AG04449 (cell line): ENCODE results near the gene TMEM234.
A peak's percentile ranks its signal among the peaks of the same experiment; 100 is the strongest.
"Not testable (repeated sequence)": the region's sequence is repeated elsewhere in the genome, so short reads cannot be mapped to it uniquely, and the experiment has no call there.

Experiments used
- CTCF ChIA-PET: fragments of 350-600 bp; formaldehyde crosslinking; extraction: SDS; loops from one replicate; lab custom pipeline; 2021; ENCODE audit warnings: antibody characterized with exemption; lab: Yijun Ruan, JAX
- POLR2A ChIA-PET: fragments of 400-600, 350-600 bp; formaldehyde crosslinking; extraction: SDS; loops from one replicate; lab custom pipeline; 2020; ENCODE audit warnings: antibody characterized with exemption, inconsistent platforms; lab: Yijun Ruan, JAX
- DNase-seq: peaks from one replicate; pipeline ENCODE4 v3.0.0-alpha.2; 2010; ENCODE audit warnings: low read depth, low spot score
- H3K4me3 ChIP-seq: 2 replicates; pipeline ENCODE4 v1.5.1; 2011; ENCODE audit warnings: low read depth, mild to moderate bottlenecking, control low read depth, low read length
- CTCF ChIP-seq: IDR thresholded peaks from one replicate; pipeline ENCODE4 v1.5.1; 2011; ENCODE audit warnings: mild to moderate bottlenecking, moderate library complexity, low read length, control low read depth, inconsistent platforms; ENCODE audit not compliant: insufficient read depth; ENCODE audit errors: missing control alignments

TMEM234 gene

GRCh38 chr1:32221980-32222755, at the start of gene TMEM234, which contains the start of gene EIF3I:
Gene TMEM234 (minus strand): TSS chr1:32222353. CDS start chr1:32222322, 31 bp downstream.
Gene EIF3I (plus strand): TSS chr1:32222407. CDS start chr1:32222442, 35 bp downstream.
- no peak for DNase-seq
- POLR2A ChIA-PET = interaction anchor here (0.7 kb wide), 1 partner anchor 113 kb away, joined by 3 read pairs; no protein-coding TSS in a partner anchor
- TF ChIP-seq CTCF = no peak
- H3K4me3 ChIP-seq = peak within 1 kb of the TSS; percentile 92
- CTCF ChIA-PET = interaction anchor here (1.0 kb wide), 1 partner anchor 114 kb away, joined by 4 read pairs; the partner anchor contains the start of gene MARCKSL1

- POLR2A ChIA-PET = no interaction called here
- TF ChIP-seq CTCF = no peak
- no peak for DNase-seq
- H3K4me3 ChIP-seq = no peak overlapping the region
- CTCF ChIA-PET = interaction anchor here (1.4 to 2.4 kb wide), 2 partner anchors 18 to 22 kb away, joined by 3 to 8 read pairs; partner anchors contain the start of gene FAM167B
Observed at GRCh38 chr1:32269744-32270143, 47.6 kb upstream of the TMEM234 start.

- no peak for TF ChIP-seq CTCF
- peak; percentile 55 for DNase-seq
- ChIA-PET CTCF (interaction anchor here (3.8 kb wide), 1 partner anchor 19 kb away, joined by 16 read pairs; the partner anchor contains the start of gene FAM167B), POLR2A (interaction anchor here (0.7 kb wide), 1 partner anchor 37 kb away, joined by 4 read pairs; no protein-coding TSS in a partner anchor)
- H3K4me3 ChIP-seq = no peak overlapping the region
Observed at GRCh38 chr1:32266921-32267591, 44.9 kb upstream of the TMEM234 start.

- H3K4me3 ChIP-seq = no peak overlapping the region
- ChIA-PET CTCF (interaction anchor here (3.8 kb wide), 1 partner anchor 17 kb away, joined by 16 read pairs; the partner anchor contains the start of gene FAM167B), POLR2A (no interaction called here)
- TF ChIP-seq CTCF = no peak
- DNase-seq = no peak
Observed at GRCh38 chr1:32265846-32266245, 43.7 kb upstream of the TMEM234 start.

GRCh38 chr1:32263744-32264143, 41.6 kb upstream of the TMEM234 start:
- ChIA-PET POLR2A (no interaction called here), CTCF (interaction anchor here (1.4 kb wide), 1 partner anchor 13 kb away, joined by 4 read pairs; the partner anchor contains the start of gene LCK)
- TF ChIP-seq CTCF = no peak
- DNase-seq = no peak
- no peak overlapping the region for H3K4me3 ChIP-seq

- CTCF ChIA-PET = interaction anchor here (1.2 to 5.0 kb wide), 4 partner anchors 12 to 138 kb away, joined by 3 to 39 read pairs (median 4); partner anchors contain the start of genes FAM167B and LCK
- H3K4me3 ChIP-seq, POLR2A ChIA-PET, DNase-seq: not testable (repeated sequence)
Observed at GRCh38 chr1:32263236-32263593, 41.1 kb upstream of the TMEM234 start.
